Psoas muscle (tissue), 8 donors: Measurements from ENCODE around the gene UBAC2. TPM values are rescaled to one million over a fixed set of nuclear protein-coding genes. Genes with fewer than 3 reads are reported as not detected.

Source experiments
- ATAC-seq, 4 donors: fragments of 200-7000 bp; cut with Tn5 transposase; one replicate each; pipeline ENCODE4 v1.9.1; 2020; ENCODE audit warnings: moderate library complexity in 3 of 4, mild to moderate bottlenecking in 2 of 4
- DNase-seq, 2 donors: peaks; one replicate each; pipeline ENCODE4 v3.0.0-alpha.2; 2020
- H3K27ac ChIP-seq: fragments of 200-600 bp; one replicate; pipeline ENCODE4 v1.8.0; 2022
- H3K27me3 ChIP-seq, 3 donors: fragments of 200-600 bp in 1 of 3; one replicate each; pipeline versions ENCODE4 v1.6.1 to v1.8.0; 2013 to 2022; ENCODE audit warnings: low read length in 2 of 3, mild to moderate bottlenecking in 2 of 3, moderate library complexity in 1 of 3; ENCODE audit not compliant: insufficient read depth in 3 of 3
- H3K36me3 ChIP-seq, 2 donors: fragments of 200-600 bp in 1 of 2; one replicate each; pipeline versions ENCODE4 v1.6.1 to v1.8.0; 2013 to 2022; ENCODE audit warnings: low read depth in 1 of 2, mild to moderate bottlenecking in 1 of 2, moderate library complexity in 1 of 2; ENCODE audit not compliant: insufficient read depth in 1 of 2
- H3K4me1 ChIP-seq: fragments of 200-600 bp; one replicate; pipeline ENCODE4 v1.8.0; 2022
- H3K4me3 ChIP-seq: fragments of 200-600 bp; one replicate; pipeline ENCODE4 v1.8.0; 2022; ENCODE audit warnings: mild to moderate bottlenecking
- H3K9me3 ChIP-seq: fragments of 200-600 bp; one replicate; pipeline ENCODE4 v1.8.0; 2022
- CTCF ChIP-seq: fragments of 200-600 bp; IDR thresholded peaks from one replicate; pipeline ENCODE4 v1.8.0; 2022; ENCODE audit warnings: antibody characterized with exemption
- WGBS, 3 donors: extraction: QIAGEN DNeasy Blood & Tissue Kit; methylation state at CpG; one replicate each; pipeline versions ENCODE4 v1.1.6 to v1.1.7; 2013; 5-methylcytosine and 5-hydroxymethylcytosine counted together
- intact Hi-C, 2 donors: fragments of 100-400 bp; cut with DNase I; formaldehyde crosslinking; loops; one replicate each; pipeline versions ENCODE4 v1.11.0 to v1.14.2; 2022
- polyA plus RNA-seq, 3 donors: library from polyadenylated mRNA; stranded (reverse); fragments of 200-250 nt; gene quantifications; one replicate each; pipeline ENCODE4 v1.2.3, GENCODE V29; 2013
- total RNA-seq, 4 donors: library from RNA; stranded (reverse); fragmentation: NEBNext Ultra II Directional in 2 of 4; extraction: Animal tissue kit (Norgen Biotek cat#: 25700) in 2 of 4; gene quantifications; one replicate each; pipeline versions ENCODE4 v1.2.1 to v1.2.4, GENCODE V29; 2021 to 2023
- donor health status: healthy with polysubstance abuse.
- donor health status: DM: no; HTN: no; CAD: no; lungs with moderate emphysema.
- donor health status: Bipolar disorder and iron deficiency.
- donor health status: healthy.
- donor health status: DM: yes; HTN: yes; CAD: no.
- donor health status: DM: no; HTN: no; CAD: no.
- donor health status: DM: no; HTN: no; CAD: no.
- donor health status: DM: yes; HTN: yes; CAD: no.

Gene UBAC2
- total and polyA plus RNA-seq, 7 donors, result 54.1 to 97.1 (median 71.7) TPM

- peaks cover 2 to 13% of the 10 kb centered on the region in 2 donors for H3K36me3 ChIP-seq
- TF ChIP-seq CTCF, result no peak
- ATAC-seq (peak in 1 of 4 donors; percentile 33), DNase-seq (peak in 1 of 2 donors; percentile 52)
- peaks cover 24% of the 10 kb centered on the region for H3K4me1 ChIP-seq
- no peaks in the 10 kb centered on the region for H3K9me3 ChIP-seq
- H3K27me3 ChIP-seq, result no peaks in the 10 kb centered on the region
- intact Hi-C loops, result no loop called here
- WGBS, 3 donors, result 54 to 74% (median 60%) methylated on average over 3 of the region's 3 CpGs
- H3K27ac ChIP-seq, result peak overlapping the region; percentile 47
- H3K4me3 ChIP-seq, result no peak overlapping the region
These were observed 112.8 kb downstream of the UBAC2 start for GRCh38 chr13:99313501-99313900.

GRCh38 chr13:99313941-99314340, 113.3 kb downstream of the UBAC2 start:
- 62 to 82% (median 72%) methylated on average over 1 of the region's 1 CpG for WGBS, 3 donors
- intact Hi-C loops, result no loop called here
- Histone ChIP-seq H3K9me3 (no peaks in the 10 kb centered on the region), H3K4me3 (no peak overlapping the region), H3K27ac (peak overlapping the region; percentile 47), H3K36me3 (peaks cover 2 to 15% of the 10 kb centered on the region in 2 donors), H3K4me1 (peaks cover 24% of the 10 kb centered on the region), H3K27me3 (no peaks in the 10 kb centered on the region)
- no peak for TF ChIP-seq CTCF
- DNase-seq (no peak), ATAC-seq (no peak)

- peaks cover 8 to 21% of the 10 kb centered on the region in 2 donors for H3K36me3 ChIP-seq
- peaks cover 24% of the 10 kb centered on the region for H3K4me1 ChIP-seq
- WGBS, 3 donors, result 73 to 75% (median 74%) methylated on average over 10 of the region's 10 CpGs
- no peak for TF ChIP-seq CTCF
- DNase-seq (no peak), ATAC-seq (no peak)
- no peaks in the 10 kb centered on the region for H3K9me3 ChIP-seq
- no peak overlapping the region for H3K4me3 ChIP-seq
- H3K27ac ChIP-seq, result no peak overlapping the region
- intact Hi-C loops, result no loop called here
- no peaks in the 10 kb centered on the region for H3K27me3 ChIP-seq
These were observed 114.1 kb downstream of the UBAC2 start for GRCh38 chr13:99314640-99315176.

- no peaks in the 10 kb centered on the region for H3K27me3 ChIP-seq
- intact Hi-C loops, result no loop called here
- ATAC-seq (no peak), DNase-seq (no peak)
- TF ChIP-seq CTCF, result no peak
- H3K4me3 ChIP-seq, result no peak overlapping the region
- peaks cover 8 to 25% of the 10 kb centered on the region in 2 donors for H3K36me3 ChIP-seq
- no peak overlapping the region for H3K27ac ChIP-seq
- H3K9me3 ChIP-seq, result no peaks in the 10 kb centered on the region
- 79 to 83% (median 79%) methylated on average over 6 of the region's 6 CpGs for WGBS, 3 donors
- peaks cover 24% of the 10 kb centered on the region for H3K4me1 ChIP-seq
These were observed 114.5 kb downstream of the UBAC2 start for GRCh38 chr13:99315186-99315585.

GRCh38 chr13:99316224-99316623, 115.6 kb downstream of the UBAC2 start:
- H3K9me3 ChIP-seq, result no peaks in the 10 kb centered on the region
- H3K4me3 ChIP-seq, result no peak overlapping the region
- DNase-seq (no peak), ATAC-seq (no peak)
- no peaks in the 10 kb centered on the region for H3K27me3 ChIP-seq
- WGBS, 3 donors, result 91 to 100% (median 95%) methylated on average over 2 of the region's 2 CpGs
- TF ChIP-seq CTCF, result no peak
- peaks cover 8 to 25% of the 10 kb centered on the region in 2 donors for H3K36me3 ChIP-seq
- no peak overlapping the region for H3K27ac ChIP-seq
- intact Hi-C loops, result no loop called here
- H3K4me1 ChIP-seq, result peaks cover 24% of the 10 kb centered on the region
